Measurements from ENCODE around the gene CDYL2.
"Not testable (repeated sequence)": the region's sequence is repeated elsewhere in the genome, so short reads cannot be mapped to it uniquely, and the experiment has no call there.

The CDYL2 gene

GRCh38 chr16:80669673-80670072 is 134.7 kb downstream of the CDYL2 start:
- DNase-seq (ENCODE audit: low spot score), result no peak

DNA sequence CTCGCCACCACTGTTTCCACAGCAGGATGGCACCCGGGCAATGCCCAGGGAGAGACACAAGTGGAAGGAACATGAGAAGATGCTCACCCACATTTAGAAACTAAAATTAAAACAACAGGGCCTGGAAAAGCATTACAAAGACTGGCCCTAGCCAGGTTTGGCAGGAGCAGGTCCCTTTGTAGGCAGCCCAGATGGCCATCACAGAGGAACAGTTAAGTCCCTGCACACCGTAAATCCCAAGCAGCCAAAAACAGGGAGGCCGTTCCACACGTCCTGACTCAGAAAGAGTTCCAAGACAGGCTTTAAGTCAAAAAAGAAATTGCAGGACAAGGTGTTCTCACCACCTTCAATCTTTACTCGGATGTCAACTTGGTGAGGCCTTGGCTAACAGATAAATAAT is 136.5 kb downstream of the CDYL2 start:
- no peak for DNase-seq (ENCODE audit: low spot score)

- no peak for DNase-seq (ENCODE audit: low spot score)
Measured at GRCh38 chr16:80667251-80667560, 137.2 kb downstream of the CDYL2 start.

DNA sequence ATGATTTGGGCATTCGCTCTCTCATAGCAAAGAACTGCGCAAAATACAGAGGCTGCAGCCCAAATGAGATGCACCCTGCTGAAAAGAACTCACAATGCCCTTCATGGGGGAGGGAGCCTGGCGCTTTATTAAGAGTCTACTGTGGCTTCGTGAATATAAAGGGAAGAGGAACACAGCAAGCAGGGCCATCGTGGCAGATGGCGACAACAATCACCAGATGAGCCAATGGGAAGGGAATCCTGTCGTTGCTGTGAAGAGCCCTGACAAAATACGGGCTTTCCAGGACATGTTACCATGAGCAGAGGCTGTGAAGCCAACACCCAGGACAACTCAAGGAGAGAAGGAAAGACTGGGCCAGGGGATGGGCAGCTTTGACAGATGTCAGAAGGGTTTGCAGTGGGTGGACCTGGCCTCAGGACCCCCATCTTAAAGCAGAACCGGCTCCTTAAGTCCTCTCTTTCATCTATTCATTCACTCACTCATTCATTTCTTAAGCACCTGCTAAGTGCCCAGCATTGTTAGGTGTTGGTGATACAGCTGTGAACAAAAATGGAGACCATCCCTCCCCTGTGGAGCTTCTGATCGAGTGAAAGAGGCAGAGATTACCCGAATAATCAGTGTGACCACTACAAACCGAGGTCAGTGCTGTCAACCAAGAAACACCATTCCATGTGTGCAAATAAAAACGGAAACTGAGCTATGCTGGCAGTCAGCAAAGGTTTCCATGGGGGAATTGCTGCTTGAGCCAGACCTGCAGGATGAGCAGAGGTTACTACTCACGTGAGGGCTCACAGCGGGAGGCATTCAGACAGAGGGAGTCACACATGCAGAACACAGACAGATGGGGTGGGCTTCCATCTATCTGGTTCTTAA is 137.8 kb downstream of the CDYL2 start:
- no peak for DNase-seq (ENCODE audit: low spot score)

GRCh38 chr16:80665356-80665755 is 139.0 kb downstream of the CDYL2 start:
- no peak for DNase-seq (ENCODE audit: low spot score)

DNA sequence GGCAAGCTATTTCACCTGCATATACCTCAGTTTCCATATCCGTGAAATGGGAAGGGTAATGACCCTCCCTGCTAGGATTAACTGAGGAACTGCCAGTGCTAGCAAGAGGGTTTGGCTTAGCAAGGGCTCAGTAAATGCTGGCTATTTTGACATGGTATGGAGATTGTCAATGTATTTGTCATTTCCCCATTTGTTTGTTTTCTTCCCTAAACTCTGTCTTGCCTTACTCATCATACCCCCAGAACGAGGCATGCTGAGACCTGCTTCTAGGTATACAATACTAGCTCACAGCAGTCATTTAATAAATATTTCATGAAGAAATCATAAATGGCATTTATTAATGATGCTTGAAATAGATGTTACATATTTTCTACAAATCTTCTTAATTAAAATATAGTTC is 139.6 kb downstream of the CDYL2 start:
- DNase-seq (ENCODE audit: low spot score), result no peak

- no peak for DNase-seq (ENCODE audit: low spot score)
Measured at GRCh38 chr16:80664226-80664625, 140.2 kb downstream of the CDYL2 start.

GRCh38 chr16:80663078-80663477 is 141.3 kb downstream of the CDYL2 start:
- no peak for DNase-seq (ENCODE audit: low spot score)

GRCh38 chr16:80659865-80660264 is 144.5 kb downstream of the CDYL2 start:
- DNase-seq (ENCODE audit: low spot score), result no peak

DNA sequence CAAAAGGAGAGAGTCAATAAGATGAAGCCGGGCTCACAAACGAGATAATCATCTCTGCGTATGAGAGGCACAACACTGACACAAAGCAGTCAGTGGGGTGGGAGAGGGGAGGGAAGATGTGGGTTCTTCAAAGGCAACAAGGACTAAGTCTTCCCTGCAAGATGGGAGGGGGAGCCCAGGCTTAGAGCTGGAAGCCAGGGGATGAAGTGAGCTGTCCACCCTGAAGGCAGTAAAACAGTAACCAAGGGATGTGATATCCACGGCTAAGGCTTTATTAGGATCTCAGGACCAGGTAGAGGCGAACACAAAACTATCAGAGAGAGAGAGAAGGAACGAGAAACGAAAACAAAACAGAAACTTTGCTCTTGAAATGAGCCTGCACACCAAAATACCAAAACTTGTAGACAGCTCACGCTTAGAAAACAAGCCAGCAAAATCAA is 147.7 kb downstream of the CDYL2 start:
- DNase-seq (ENCODE audit: low spot score), result no peak

GRCh38 chr16:80656161-80656560 is 148.2 kb downstream of the CDYL2 start:
- DNase-seq (ENCODE audit: low spot score), result no peak

DNA sequence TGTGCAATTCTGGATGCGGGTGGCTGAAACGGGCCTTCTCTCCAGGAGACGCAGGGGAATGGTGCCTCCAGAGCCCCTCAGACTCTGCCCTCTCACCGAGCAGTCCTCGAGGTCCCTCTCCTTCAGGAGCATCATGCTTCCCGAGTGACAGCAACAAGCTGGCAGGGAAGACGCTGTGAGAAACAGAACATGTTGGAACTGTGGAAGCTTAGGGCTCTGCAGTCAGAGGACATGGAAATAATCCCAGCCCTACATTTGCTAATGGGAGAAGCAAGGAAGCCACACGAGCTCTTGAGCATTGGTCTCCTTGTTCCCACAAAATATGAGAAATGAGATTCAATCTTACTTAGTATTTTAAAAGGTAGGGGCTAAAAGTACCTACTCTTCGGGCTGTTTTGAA is 148.6 kb downstream of the CDYL2 start:
- no peak for DNase-seq (ENCODE audit: low spot score)

GRCh38 chr16:80654094-80654862 is 150.1 kb downstream of the CDYL2 start:
- no peak for DNase-seq (ENCODE audit: low spot score)

DNA sequence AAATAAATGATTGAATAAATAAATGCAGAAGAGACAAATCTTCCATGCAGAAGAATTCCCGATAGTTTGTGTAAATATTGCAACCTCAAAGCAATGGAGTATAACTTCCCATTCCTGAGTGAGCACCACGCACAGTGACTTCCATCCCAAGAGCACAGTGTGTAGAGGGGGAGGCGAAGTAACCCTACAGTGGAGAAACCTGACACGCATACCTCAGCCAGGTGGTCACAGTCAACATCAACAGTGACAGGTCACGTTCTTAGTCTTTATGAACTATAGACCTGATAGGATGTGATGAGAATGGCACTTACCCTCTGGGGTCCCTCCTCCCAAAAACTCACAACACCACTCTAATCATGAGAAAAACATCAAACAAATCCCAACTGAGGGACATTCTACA is 152.0 kb downstream of the CDYL2 start:
- no peak for DNase-seq (ENCODE audit: low spot score)

DNA sequence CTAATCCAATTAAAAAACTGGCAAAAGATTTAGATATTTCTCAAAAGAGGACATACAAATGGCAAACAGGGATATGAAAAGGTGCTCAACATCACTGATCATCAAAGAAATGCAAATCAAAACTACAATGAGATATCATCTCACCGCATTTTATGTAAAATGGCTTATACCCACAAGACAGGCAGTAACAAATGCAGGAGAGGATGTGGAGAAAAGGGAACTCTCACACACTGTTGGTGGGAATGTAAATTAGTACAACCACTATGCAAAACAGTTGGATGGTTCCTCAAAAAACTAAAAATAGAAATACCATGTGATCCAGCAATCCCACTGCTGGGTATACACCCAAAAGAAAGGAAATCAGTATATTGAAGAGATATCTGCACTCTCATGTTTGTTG is 154.1 kb downstream of the CDYL2 start:
- DNase-seq (ENCODE audit: low spot score), result not testable (repeated sequence)

DNA sequence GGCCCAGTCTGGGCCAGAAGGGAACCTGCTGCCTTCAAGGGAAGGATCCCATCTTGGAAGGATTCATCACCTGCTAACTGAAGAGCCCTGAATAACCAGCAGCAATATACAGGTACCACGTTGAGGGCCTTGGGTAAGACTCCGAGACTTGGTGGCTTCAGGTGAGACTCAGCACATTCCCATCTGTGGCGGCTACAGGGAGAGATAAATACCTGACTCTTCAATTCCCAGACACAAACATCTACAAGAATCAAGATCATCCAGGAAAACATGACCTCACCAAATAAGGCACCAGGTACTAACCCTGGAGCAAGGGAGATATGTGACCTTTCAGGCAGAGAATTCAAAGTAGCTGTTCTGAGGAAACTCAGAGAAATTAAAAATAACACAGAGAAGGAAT is 164.1 kb downstream of the CDYL2 start:
- no peak for DNase-seq (ENCODE audit: low spot score)

DNA sequence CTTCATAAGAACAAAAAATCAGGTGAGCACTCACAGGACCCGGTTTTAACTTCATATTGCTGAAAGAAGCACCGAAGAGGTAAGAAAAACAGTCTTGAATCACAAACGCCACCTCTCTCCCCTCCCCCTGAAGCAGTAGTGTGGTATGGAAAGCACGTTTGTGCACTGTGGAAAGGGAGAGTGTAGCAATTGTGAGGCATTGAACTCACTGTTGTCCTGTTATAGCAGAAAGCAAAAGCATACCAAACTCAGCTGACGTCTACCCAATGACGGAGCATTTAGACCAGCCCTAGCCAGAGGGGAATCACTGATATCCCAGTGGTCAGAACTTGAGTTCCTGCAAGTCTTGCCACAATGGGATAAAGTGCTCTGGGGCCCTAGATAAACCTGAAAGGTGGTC is 164.8 kb downstream of the CDYL2 start:
- no peak for DNase-seq (ENCODE audit: low spot score)

DNA sequence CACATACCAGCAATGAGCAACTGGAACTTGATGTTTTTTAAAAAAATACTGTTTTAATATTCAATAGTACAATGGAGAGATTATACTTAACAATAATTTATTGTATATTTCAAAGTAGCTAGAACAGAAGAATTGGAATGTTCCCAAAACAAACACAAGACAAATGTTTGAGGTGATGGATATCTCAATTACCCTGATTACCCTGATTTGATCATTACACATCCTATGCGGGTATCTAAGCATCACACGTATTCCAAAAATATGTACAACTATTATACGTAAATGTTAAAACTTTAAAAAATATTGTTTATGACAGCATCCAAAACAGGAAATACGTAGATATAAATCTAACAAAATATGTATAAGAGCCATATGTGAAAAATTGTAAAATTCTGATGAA is 166.8 kb downstream of the CDYL2 start:
- DNase-seq (ENCODE audit: low spot score), result no peak

DNA sequence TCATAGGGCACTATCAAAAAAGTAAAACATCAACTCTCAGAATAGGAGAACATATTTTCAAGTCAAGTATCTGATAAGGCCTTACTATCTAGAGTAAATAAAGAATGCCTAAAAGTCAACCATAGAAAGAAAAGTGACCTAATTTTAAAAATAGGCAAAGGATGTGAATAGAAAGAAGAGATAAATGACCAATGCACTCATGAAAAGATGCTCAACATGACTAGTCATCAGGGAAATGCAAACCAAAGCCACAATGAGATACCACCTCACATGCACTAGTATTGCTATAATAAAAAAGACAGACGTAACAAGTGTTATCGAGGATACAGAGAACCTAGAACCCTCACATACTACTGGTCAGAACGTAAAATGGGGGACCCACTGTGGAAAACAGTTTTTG is 172.8 kb downstream of the CDYL2 start:
- no peak for DNase-seq (ENCODE audit: low spot score)

GRCh38 chr16:80628254-80628653 is 176.1 kb downstream of the CDYL2 start:
- no peak for DNase-seq (ENCODE audit: low spot score)

GRCh38 chr16:80627108-80627507 is 177.3 kb downstream of the CDYL2 start:
- no peak for DNase-seq (ENCODE audit: low spot score)

- DNase-seq (ENCODE audit: low spot score), result no peak
Measured at GRCh38 chr16:80623376-80623775, 181.0 kb downstream of the CDYL2 start.

- no peak for DNase-seq (ENCODE audit: low spot score)
Measured at GRCh38 chr16:80622007-80622406, 182.4 kb downstream of the CDYL2 start.

Measured in pons (tissue), 1 donor.